Esophagus squamous epithelium (tissue), 5 donors: Measurements from ENCODE around the gene SMAD3. TPM values are rescaled to one million over a fixed set of nuclear protein-coding genes. Genes with fewer than 3 reads are reported as not detected.

Source experiments
- DNase-seq: peaks from one replicate; lab custom pipeline; 2025; lab: John Stamatoyannopoulos, UW
- H3K27ac ChIP-seq, 4 donors: fragments of 200-600 bp; sonication (generic); one replicate each; pipeline ENCODE4 v1.5.1; 2016 to 2019; ENCODE audit warnings: mild to moderate bottlenecking in 1 of 4
- H3K27me3 ChIP-seq, 4 donors: fragments of 200-600 bp; sonication (generic); 1 replicate in 3 of 4; 2 replicates in 1 of 4; pipeline versions ENCODE4 v1.5.1 to v1.6.0; 2017 to 2021; ENCODE audit warnings: antibody characterized with exemption in 1 of 4
- H3K36me3 ChIP-seq, 3 donors: fragments of 200-600 bp; sonication (generic); one replicate each; pipeline ENCODE4 v1.5.1; 2016 to 2019
- H3K4me1 ChIP-seq, 3 donors: fragments of 200-600 bp; sonication (generic); one replicate each; pipeline ENCODE4 v1.5.1; 2017 to 2019
- H3K4me3 ChIP-seq, 4 donors: fragments of 200-600 bp; sonication (generic); 1 replicate in 3 of 4; 2 replicates in 1 of 4; pipeline ENCODE4 v1.5.1; 2016 to 2019; ENCODE audit warnings: mild to moderate bottlenecking in 2 of 4, moderate library complexity in 1 of 4
- H3K9me3 ChIP-seq, 3 donors: fragments of 200-600 bp; sonication (generic); one replicate each; pipeline ENCODE4 v1.5.1; 2016 to 2019
- CTCF ChIP-seq, 6 experiments: fragments of 450-650 bp in 4 of 6; fragments of 200-600 bp in 2 of 6; sonication (generic) in 2 of 6; IDR thresholded peaks; one replicate each; pipeline ENCODE4 v1.5.1; 2016 to 2019; ENCODE audit warnings: antibody characterized with exemption in 6 of 6, mild to moderate bottlenecking in 4 of 6, moderate library complexity in 4 of 6
- POLR2A ChIP-seq, 4 donors: fragments of 450-650 bp; IDR thresholded peaks; one replicate each; pipeline ENCODE4 v1.6.1; 2017; ENCODE audit warnings: antibody characterized with exemption in 4 of 4, mild to moderate bottlenecking in 4 of 4, moderate library complexity in 3 of 4
- WGBS, 2 donors: methylation state at CpG; one replicate each; pipeline ENCODE4 v1.1.5; 2018; 5-methylcytosine and 5-hydroxymethylcytosine counted together
- intact Hi-C: fragments of 100-400 bp; cut with DNase I; formaldehyde crosslinking; loops from one replicate; pipeline ENCODE4 v1.15.0; 2022
- total RNA-seq, 4 donors: library from RNA; depleted of rRNA; stranded (reverse); fragments of >200 nt; gene quantifications; one replicate each; pipeline ENCODE4 v1.1.0, GENCODE V29; 2016
- donor health status: DM: yes; HTN: yes; CAD: no.

SMAD3 gene
- total RNA-seq, 4 donors from 2014 or later, result 70.8 to 134 (median 105) TPM

- Histone ChIP-seq H3K36me3 (peaks cover 0 to 30% (median 5%) of the 10 kb centered on the region in 3 donors), H3K9me3 (no peaks in the 10 kb centered on the region), H3K4me1 (peaks cover 0 to 38% (median 5%) of the 10 kb centered on the region in 3 donors), H3K4me3 (no peak overlapping the region), H3K27me3 (no peaks in the 10 kb centered on the region), H3K27ac (peak overlapping the region; percentile 16 to 64 (median 36))
- WGBS, 2 donors, result 48 to 62% methylated on average over 3 of the region's 3 CpGs
- TF ChIP-seq POLR2A (IDR thresholded peaks at IDR 0.05) (no peak), CTCF (IDR thresholded peaks at IDR 0.05) (no peak)
- no peak for DNase-seq
- intact Hi-C loops, result no loop called here
Measured at GRCh38 chr15:67224889-67225288, 159.5 kb downstream of the SMAD3 start.

GRCh38 chr15:67225336-67225735 is 159.9 kb downstream of the SMAD3 start:
- Histone ChIP-seq H3K4me1 (peaks cover 0 to 38% (median 5%) of the 10 kb centered on the region in 3 donors), H3K4me3 (no peak overlapping the region), H3K27ac (peak overlapping the region in 2 of 4 donors; percentile 55 to 64), H3K27me3 (no peaks in the 10 kb centered on the region), H3K9me3 (no peaks in the 10 kb centered on the region), H3K36me3 (peaks cover 0 to 34% (median 1%) of the 10 kb centered on the region in 3 donors)
- no peak for DNase-seq
- no peak for TF ChIP-seq CTCF (IDR thresholded peaks at IDR 0.05)
- intact Hi-C loops, result no loop called here
- WGBS, 2 donors, result 50 to 83% methylated on average over 2 of the region's 2 CpGs

GRCh38 chr15:67227431-67227830 is 162.0 kb downstream of the SMAD3 start:
- TF ChIP-seq POLR2A (IDR thresholded peaks at IDR 0.05) (no peak), CTCF (IDR thresholded peaks at IDR 0.05) (no peak)
- 58 to 86% methylated on average over 1 of the region's 1 CpG for WGBS, 2 donors
- H3K9me3 ChIP-seq, result no peaks in the 10 kb centered on the region
- no peak overlapping the region for H3K27ac ChIP-seq
- no peaks in the 10 kb centered on the region for H3K27me3 ChIP-seq
- DNase-seq, result no peak
- intact Hi-C loops, result no loop called here
- peaks cover 0 to 55% (median 0%) of the 10 kb centered on the region in 3 donors for H3K36me3 ChIP-seq
- no peak overlapping the region for H3K4me3 ChIP-seq
- H3K4me1 ChIP-seq, result peaks cover 0 to 37% (median 5%) of the 10 kb centered on the region in 3 donors

- Histone ChIP-seq H3K4me3 (no peak overlapping the region), H3K27ac (no peak overlapping the region), H3K27me3 (no peaks in the 10 kb centered on the region), H3K9me3 (no peaks in the 10 kb centered on the region), H3K4me1 (peaks cover 0 to 32% (median 1%) of the 10 kb centered on the region in 3 donors), H3K36me3 (peaks cover 0 to 59% (median 0%) of the 10 kb centered on the region in 3 donors)
- 95 to 100% methylated on average over 1 of the region's 1 CpG for WGBS, 2 donors
- DNase-seq, result no peak
- TF ChIP-seq POLR2A (IDR thresholded peaks at IDR 0.05) (no peak), CTCF (IDR thresholded peaks at IDR 0.05) (no peak)
- intact Hi-C loops, result no loop called here
Measured at GRCh38 chr15:67227846-67228245, 162.4 kb downstream of the SMAD3 start.

- 60 to 67% methylated on average over 1 of the region's 1 CpG for WGBS, 2 donors
- Histone ChIP-seq H3K4me1 (peaks cover 0 to 28% (median 0%) of the 10 kb centered on the region in 3 donors), H3K9me3 (no peaks in the 10 kb centered on the region), H3K4me3 (no peak overlapping the region), H3K27me3 (no peaks in the 10 kb centered on the region), H3K36me3 (peaks cover 0 to 64% (median 0%) of the 10 kb centered on the region in 3 donors), H3K27ac (no peak overlapping the region)
- no peak for TF ChIP-seq POLR2A (IDR thresholded peaks at IDR 0.05)
- no peak for TF ChIP-seq CTCF (IDR thresholded peaks at IDR 0.05)
- intact Hi-C loops, result no loop called here
- no peak for DNase-seq
Measured at GRCh38 chr15:67228286-67228685, 162.9 kb downstream of the SMAD3 start.
